ENCODE measurements around the gene TACC2.

TACC2 gene

GRCh38 chr10:122221958-122222357, 233.0 kb downstream of the TACC2 start:
- Histone ChIP-seq H2AFZ (ENCODE audit: low read depth, low read length) (no peak overlapping the region), H2BK12ac (ENCODE audit: low read length in 2 of 2) (no peak overlapping the region), H3K36me3 (ENCODE audit: control insufficient read depth in 1 of 2, insufficient read depth in 2 of 2, low read depth in 1 of 2, low read length in 2 of 2) (peaks cover 41 to 47% of the 10 kb centered on the region in 2 experiments), H2BK120ac (ENCODE audit: low read depth, low read length) (no peak overlapping the region), H2AK5ac (ENCODE audit: low read length, severe bottlenecking) (no peak overlapping the region), H3K23ac (ENCODE audit: low read length in 2 of 2) (no peak overlapping the region), H2BK5ac (ENCODE audit: low read depth, low read length, poor library complexity, severe bottlenecking) (no peak overlapping the region), H3K14ac (ENCODE audit: low read length in 2 of 2) (no peak overlapping the region), H3K27ac (ENCODE audit: low read length, poor library complexity, severe bottlenecking) (no peak overlapping the region), H4K91ac (ENCODE audit: low read length) (no peak overlapping the region), H3K4me3 (ENCODE audit: insufficient read depth in 1 of 2, low read depth in 1 of 2, low read length in 2 of 2) (no peak overlapping the region), H3K79me1 (replicated peaks; ENCODE audit: low read length, poor library complexity, severe bottlenecking) (peaks cover 2% of the 10 kb centered on the region), H3K27me3 (ENCODE audit: control insufficient read depth in 1 of 2, insufficient read depth in 1 of 2, low read length in 2 of 2) (no peaks in the 10 kb centered on the region), H3K4me1 (ENCODE audit: control insufficient read depth, insufficient read depth, low read depth, low read length) (peaks cover 4% of the 10 kb centered on the region), H3K9ac (ENCODE audit: low read length) (no peak overlapping the region), H3K9me3 (ENCODE audit: control insufficient read depth, low read length) (no peaks in the 10 kb centered on the region), H3K4ac (ENCODE audit: low read depth in 1 of 2, low read length in 2 of 2) (no peak overlapping the region), H4K8ac (ENCODE audit: low read length) (no peak overlapping the region), H2BK15ac (ENCODE audit: low read depth, poor library complexity, severe bottlenecking) (no peak overlapping the region), H3K18ac (ENCODE audit: low read depth in 1 of 2, low read length in 2 of 2) (no peak overlapping the region), H3K4me2 (ENCODE audit: low read length, poor library complexity, severe bottlenecking) (no peak overlapping the region)
- WGBS: 88% methylated on average over 5 of the region's 5 CpGs
- DNase-seq: no peak

- H3K79me1 ChIP-seq (replicated peaks; ENCODE audit: low read length, poor library complexity, severe bottlenecking): peaks cover 2% of the 10 kb centered on the region
- no peak overlapping the region for H3K9ac ChIP-seq (ENCODE audit: low read length)
- no peak overlapping the region for H3K4me3 ChIP-seq (ENCODE audit: insufficient read depth in 1 of 2, low read depth in 1 of 2, low read length in 2 of 2)
- no peak overlapping the region for H3K27ac ChIP-seq (ENCODE audit: low read length, poor library complexity, severe bottlenecking)
- no peak overlapping the region for H3K14ac ChIP-seq (ENCODE audit: low read length in 2 of 2)
- H3K4ac ChIP-seq (ENCODE audit: low read depth in 1 of 2, low read length in 2 of 2): no peak overlapping the region
- peaks cover 4% of the 10 kb centered on the region for H3K4me1 ChIP-seq (ENCODE audit: control insufficient read depth, insufficient read depth, low read depth, low read length)
- H3K23ac ChIP-seq (ENCODE audit: low read length in 2 of 2): no peak overlapping the region
- H2BK15ac ChIP-seq (ENCODE audit: low read depth, poor library complexity, severe bottlenecking): no peak overlapping the region
- no peak overlapping the region for H2BK120ac ChIP-seq (ENCODE audit: low read depth, low read length)
- no peak for DNase-seq
- H4K91ac ChIP-seq (ENCODE audit: low read length): no peak overlapping the region
- no peaks in the 10 kb centered on the region for H3K27me3 ChIP-seq (ENCODE audit: control insufficient read depth in 1 of 2, insufficient read depth in 1 of 2, low read length in 2 of 2)
- no peak overlapping the region for H2BK12ac ChIP-seq (ENCODE audit: low read length in 2 of 2)
- H2BK5ac ChIP-seq (ENCODE audit: low read depth, low read length, poor library complexity, severe bottlenecking): no peak overlapping the region
- H3K18ac ChIP-seq (ENCODE audit: low read depth in 1 of 2, low read length in 2 of 2): no peak overlapping the region
- no peak overlapping the region for H3K4me2 ChIP-seq (ENCODE audit: low read length, poor library complexity, severe bottlenecking)
- no peak overlapping the region for H4K8ac ChIP-seq (ENCODE audit: low read length)
- H3K36me3 ChIP-seq (ENCODE audit: control insufficient read depth in 1 of 2, insufficient read depth in 2 of 2, low read depth in 1 of 2, low read length in 2 of 2): peaks cover 45 to 51% of the 10 kb centered on the region in 2 experiments
- H3K9me3 ChIP-seq (ENCODE audit: control insufficient read depth, low read length): no peaks in the 10 kb centered on the region
- 95% methylated on average over 4 of the region's 7 CpGs for WGBS
- no peak overlapping the region for H2AFZ ChIP-seq (ENCODE audit: low read depth, low read length)
- H2AK5ac ChIP-seq (ENCODE audit: low read length, severe bottlenecking): no peak overlapping the region
Measured at GRCh38 chr10:122222638-122223037, 233.7 kb downstream of the TACC2 start.

- H2BK15ac ChIP-seq (ENCODE audit: low read depth, poor library complexity, severe bottlenecking): no peak overlapping the region
- H4K91ac ChIP-seq (ENCODE audit: low read length): no peak overlapping the region
- H3K14ac ChIP-seq (ENCODE audit: low read length in 2 of 2): no peak overlapping the region
- H3K79me1 ChIP-seq (replicated peaks; ENCODE audit: low read length, poor library complexity, severe bottlenecking): peaks cover 4% of the 10 kb centered on the region
- H3K36me3 ChIP-seq (ENCODE audit: control insufficient read depth in 1 of 2, insufficient read depth in 2 of 2, low read depth in 1 of 2, low read length in 2 of 2): peaks cover 43 to 57% of the 10 kb centered on the region in 2 experiments
- no peak overlapping the region for H3K4ac ChIP-seq (ENCODE audit: low read depth in 1 of 2, low read length in 2 of 2)
- H4K8ac ChIP-seq (ENCODE audit: low read length): no peak overlapping the region
- no peak overlapping the region for H2AFZ ChIP-seq (ENCODE audit: low read depth, low read length)
- no peak overlapping the region for H3K4me2 ChIP-seq (ENCODE audit: low read length, poor library complexity, severe bottlenecking)
- DNase-seq: no peak
- no peak overlapping the region for H3K27ac ChIP-seq (ENCODE audit: low read length, poor library complexity, severe bottlenecking)
- H2BK12ac ChIP-seq (ENCODE audit: low read length in 2 of 2): no peak overlapping the region
- H2AK5ac ChIP-seq (ENCODE audit: low read length, severe bottlenecking): no peak overlapping the region
- no peak overlapping the region for H3K23ac ChIP-seq (ENCODE audit: low read length in 2 of 2)
- H2BK120ac ChIP-seq (ENCODE audit: low read depth, low read length): no peak overlapping the region
- peaks cover 4% of the 10 kb centered on the region for H3K4me1 ChIP-seq (ENCODE audit: control insufficient read depth, insufficient read depth, low read depth, low read length)
- no peak overlapping the region for H3K18ac ChIP-seq (ENCODE audit: low read depth in 1 of 2, low read length in 2 of 2)
- H3K4me3 ChIP-seq (ENCODE audit: insufficient read depth in 1 of 2, low read depth in 1 of 2, low read length in 2 of 2): no peak overlapping the region
- no peak overlapping the region for H2BK5ac ChIP-seq (ENCODE audit: low read depth, low read length, poor library complexity, severe bottlenecking)
- WGBS: 98% methylated on average over 9 of the region's 9 CpGs
- H3K9me3 ChIP-seq (ENCODE audit: control insufficient read depth, low read length): no peaks in the 10 kb centered on the region
- no peak overlapping the region for H3K9ac ChIP-seq (ENCODE audit: low read length)
- no peaks in the 10 kb centered on the region for H3K27me3 ChIP-seq (ENCODE audit: control insufficient read depth in 1 of 2, insufficient read depth in 1 of 2, low read length in 2 of 2)
Measured at GRCh38 chr10:122224159-122224558, 235.2 kb downstream of the TACC2 start.

- Histone ChIP-seq H2BK120ac (ENCODE audit: low read depth, low read length) (no peak overlapping the region), H2BK12ac (ENCODE audit: low read length in 2 of 2) (no peak overlapping the region), H3K9me3 (ENCODE audit: control insufficient read depth, low read length) (no peaks in the 10 kb centered on the region), H3K4me3 (ENCODE audit: insufficient read depth in 1 of 2, low read depth in 1 of 2, low read length in 2 of 2) (no peak overlapping the region), H3K4me1 (ENCODE audit: control insufficient read depth, insufficient read depth, low read depth, low read length) (peaks cover 4% of the 10 kb centered on the region), H3K23ac (ENCODE audit: low read length in 2 of 2) (no peak overlapping the region), H3K4me2 (ENCODE audit: low read length, poor library complexity, severe bottlenecking) (no peak overlapping the region), H3K9ac (ENCODE audit: low read length) (no peak overlapping the region), H3K36me3 (ENCODE audit: control insufficient read depth in 1 of 2, insufficient read depth in 2 of 2, low read depth in 1 of 2, low read length in 2 of 2) (peaks cover 43 to 62% of the 10 kb centered on the region in 2 experiments), H3K18ac (ENCODE audit: low read depth in 1 of 2, low read length in 2 of 2) (no peak overlapping the region), H4K8ac (ENCODE audit: low read length) (no peak overlapping the region), H4K91ac (ENCODE audit: low read length) (no peak overlapping the region), H3K27me3 (ENCODE audit: control insufficient read depth in 1 of 2, insufficient read depth in 1 of 2, low read length in 2 of 2) (no peaks in the 10 kb centered on the region), H2BK5ac (ENCODE audit: low read depth, low read length, poor library complexity, severe bottlenecking) (no peak overlapping the region), H3K4ac (ENCODE audit: low read depth in 1 of 2, low read length in 2 of 2) (no peak overlapping the region), H2AK5ac (ENCODE audit: low read length, severe bottlenecking) (no peak overlapping the region), H3K27ac (ENCODE audit: low read length, poor library complexity, severe bottlenecking) (no peak overlapping the region), H3K14ac (ENCODE audit: low read length in 2 of 2) (no peak overlapping the region), H2BK15ac (ENCODE audit: low read depth, poor library complexity, severe bottlenecking) (no peak overlapping the region), H2AFZ (ENCODE audit: low read depth, low read length) (no peak overlapping the region), H3K79me1 (replicated peaks; ENCODE audit: low read length, poor library complexity, severe bottlenecking) (peaks cover 4% of the 10 kb centered on the region)
- DNase-seq: no peak
- WGBS: 97% methylated on average over 9 of the region's 9 CpGs
Measured at GRCh38 chr10:122225330-122225729, 236.4 kb downstream of the TACC2 start.

All from mesenchymal stem cell (in vitro differentiated cells and primary cell).